Breast epithelium (tissue), 4 donors: ENCODE results near the gene COPS7B. TPM values are rescaled to one million over a fixed set of nuclear protein-coding genes. Genes with fewer than 3 reads are reported as not detected.
A peak's percentile ranks its signal among the peaks of the same experiment; 100 is the strongest.

ENCODE experiments used
- DNase-seq, 2 donors: peaks; one replicate each; pipeline ENCODE4 v3.0.0-alpha.2; 2019; ENCODE audit warnings: low spot score in 2 of 2
- H3K27ac ChIP-seq, 2 donors: fragments of 200-600 bp; sonication (generic) in 1 of 2; one replicate each; pipeline ENCODE4 v1.5.1; 2016 to 2019; ENCODE audit warnings: mild to moderate bottlenecking in 1 of 2
- H3K27me3 ChIP-seq, 2 donors: fragments of 200-600 bp; sonication (generic) in 1 of 2; one replicate each; pipeline versions ENCODE4 v1.5.1 to v1.6.0; 2017 to 2019; ENCODE audit warnings: control low read depth in 1 of 2, mild to moderate bottlenecking in 1 of 2
- H3K36me3 ChIP-seq: fragments of 200-600 bp; one replicate; pipeline ENCODE4 v1.5.1; 2019
- H3K4me1 ChIP-seq, 2 donors: fragments of 200-600 bp; sonication (generic); one replicate each; pipeline ENCODE4 v1.5.1; 2016 to 2019; ENCODE audit warnings: control low read depth in 1 of 2
- H3K4me3 ChIP-seq, 3 donors: fragments of 200-600 bp; sonication (generic); 1 replicate in 2 of 3; 2 replicates in 1 of 3; pipeline ENCODE4 v1.5.1; 2016 to 2019; ENCODE audit warnings: mild to moderate bottlenecking in 3 of 3, moderate library complexity in 2 of 3
- H3K9me3 ChIP-seq, 2 donors: fragments of 200-600 bp; sonication (generic) in 1 of 2; one replicate each; pipeline ENCODE4 v1.5.1; 2016 to 2019; ENCODE audit warnings: control low read depth in 1 of 2
- POLR2A ChIP-seq: fragments of 450-650 bp; IDR thresholded peaks from one replicate; pipeline ENCODE4 v1.6.1; 2016; ENCODE audit warnings: antibody characterized with exemption, mild to moderate bottlenecking, moderate library complexity
- POLR2AphosphoS5 ChIP-seq, 3 donors: sonication (generic); formaldehyde crosslinking; IDR thresholded peaks; one replicate each; pipeline ENCODE4 v1.6.1; 2017; ENCODE audit warnings: antibody characterized with exemption in 3 of 3
- intact Hi-C: fragments of 100-400 bp; cut with DNase I; formaldehyde crosslinking; loops from one replicate; pipeline ENCODE4 v1.15.1; 2023; ENCODE audit warnings: low total_unique reads
- total RNA-seq, 3 donors: library from RNA; depleted of rRNA; stranded (reverse); fragments of >200 nt; gene quantifications; one replicate each; pipeline ENCODE4 v1.1.0, GENCODE V29; 2016
- TF ChIP-seq, protein P1 (sequence below), 3 donors: fragments of 450-650 bp; IDR thresholded peaks; one replicate each; pipeline ENCODE4 v1.5.1; 2016 to 2017; ENCODE audit warnings: antibody characterized with exemption in 3 of 3, mild to moderate bottlenecking in 3 of 3, moderate library complexity in 3 of 3

Gene COPS7B
- total RNA-seq, 3 donors from 2014 or later: 19.8 to 39.8 (median 32.1) TPM

- Histone ChIP-seq H3K4me3 (no peak overlapping the region), H3K27me3 (no peaks in the 10 kb centered on the region), H3K27ac (no peak overlapping the region), H3K4me1 (no peaks in the 10 kb centered on the region), H3K36me3 (no peaks in the 10 kb centered on the region), H3K9me3 (no peaks in the 10 kb centered on the region)
- DNase-seq: no peak
- no peak for TF ChIP-seq POLR2A
- TF ChIP-seq, protein P1, sequence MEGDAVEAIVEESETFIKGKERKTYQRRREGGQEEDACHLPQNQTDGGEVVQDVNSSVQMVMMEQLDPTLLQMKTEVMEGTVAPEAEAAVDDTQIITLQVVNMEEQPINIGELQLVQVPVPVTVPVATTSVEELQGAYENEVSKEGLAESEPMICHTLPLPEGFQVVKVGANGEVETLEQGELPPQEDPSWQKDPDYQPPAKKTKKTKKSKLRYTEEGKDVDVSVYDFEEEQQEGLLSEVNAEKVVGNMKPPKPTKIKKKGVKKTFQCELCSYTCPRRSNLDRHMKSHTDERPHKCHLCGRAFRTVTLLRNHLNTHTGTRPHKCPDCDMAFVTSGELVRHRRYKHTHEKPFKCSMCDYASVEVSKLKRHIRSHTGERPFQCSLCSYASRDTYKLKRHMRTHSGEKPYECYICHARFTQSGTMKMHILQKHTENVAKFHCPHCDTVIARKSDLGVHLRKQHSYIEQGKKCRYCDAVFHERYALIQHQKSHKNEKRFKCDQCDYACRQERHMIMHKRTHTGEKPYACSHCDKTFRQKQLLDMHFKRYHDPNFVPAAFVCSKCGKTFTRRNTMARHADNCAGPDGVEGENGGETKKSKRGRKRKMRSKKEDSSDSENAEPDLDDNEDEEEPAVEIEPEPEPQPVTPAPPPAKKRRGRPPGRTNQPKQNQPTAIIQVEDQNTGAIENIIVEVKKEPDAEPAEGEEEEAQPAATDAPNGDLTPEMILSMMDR (IDR thresholded peaks at IDR 0.05): no peak
- TF ChIP-seq POLR2AphosphoS5 (IDR thresholded peaks at IDR 0.05): no peak
- intact Hi-C loops: no loop called here
These were observed 66.9 kb downstream of the COPS7B start for GRCh38 chr2:231853105-231853504.

GRCh38 chr2:231854616-231855125 is 68.4 kb downstream of the COPS7B start:
- Histone ChIP-seq H3K4me1 (no peaks in the 10 kb centered on the region), H3K4me3 (no peak overlapping the region), H3K9me3 (no peaks in the 10 kb centered on the region), H3K27me3 (no peaks in the 10 kb centered on the region), H3K27ac (no peak overlapping the region), H3K36me3 (no peaks in the 10 kb centered on the region)
- peak in 1 of 2 donors; percentile 43 for DNase-seq
- TF ChIP-seq POLR2A: no peak
- TF ChIP-seq, protein P1 (IDR thresholded peaks at IDR 0.05): no peak
- TF ChIP-seq POLR2AphosphoS5 (IDR thresholded peaks at IDR 0.05): no peak
- intact Hi-C loops: no loop called here

- no peaks in the 10 kb centered on the region for H3K27me3 ChIP-seq
- H3K27ac ChIP-seq: no peak overlapping the region
- H3K9me3 ChIP-seq: no peaks in the 10 kb centered on the region
- H3K36me3 ChIP-seq: no peaks in the 10 kb centered on the region
- DNase-seq: no peak
- intact Hi-C loops: no loop called here
- no peaks in the 10 kb centered on the region for H3K4me1 ChIP-seq
- no peak overlapping the region for H3K4me3 ChIP-seq
- TF ChIP-seq POLR2AphosphoS5 (IDR thresholded peaks at IDR 0.05): no peak
- TF ChIP-seq, protein P1 (IDR thresholded peaks at IDR 0.05): no peak
These were observed 70.7 kb downstream of the COPS7B start for GRCh38 chr2:231856959-231857358.

Other genes starting within 250 kb of the COPS7B start
- gene TEX44, start 193.6 kb upstream of the COPS7B start, total RNA-seq: not detected
- 1,000 to 10,000 TPM in 1 of 3 donors, 100 to 1,000 TPM in 2; 678 to 1,077 (median 956) TPM for gene PTMA, start 77.9 kb upstream of the COPS7B start, total RNA-seq
- gene PDE6D, start 5.2 kb upstream of the COPS7B start, total RNA-seq: 10 to 100 TPM; 24.2 to 28.5 (median 25.6) TPM
- under 1 TPM in 2 of 3 donors, not detected in 1; 0.44 to 0.66 TPM for gene NPPC, start 140.0 kb downstream of the COPS7B start, total RNA-seq
- gene DIS3L2, start 175.3 kb downstream of the COPS7B start, total RNA-seq: 10 to 100 TPM; 19.2 to 38.9 (median 33.4) TPM